SK-N-SH (cell line): ENCODE data around the gene NDST4. TPM values are rescaled to one million over a fixed set of nuclear protein-coding genes. Genes with fewer than 3 reads are reported as not detected.

Source experiments
- CTCF ChIA-PET: fragments of 300-600, 350-600 bp; formaldehyde crosslinking; extraction: SDS; loops from one replicate; lab custom pipeline; 2021; lab: Yijun Ruan, JAX
- POLR2A ChIA-PET: fragments of 350-600 bp; sonication (Branson Sonifier 250); formaldehyde crosslinking; extraction: SDS; loops from one replicate; lab custom pipeline; 2020; ENCODE audit warnings: antibody characterized with exemption, inconsistent platforms; lab: Yijun Ruan, JAX
- DNase-seq: peaks from one replicate; pipeline ENCODE4 v3.0.0; 2012
- H2AFZ ChIP-seq: fragments of 200-600 bp; sonication (generic); 2 replicates; pipeline ENCODE4 v1.8.1; 2016; ENCODE audit warnings: antibody characterized with exemption, mild to moderate bottlenecking, low read depth
- H3F3A ChIP-seq: fragments of 200-600 bp; sonication (generic); replicated peaks from 2 replicates; pipeline ENCODE3; 2016; ENCODE audit warnings: antibody characterized with exemption, mild to moderate bottlenecking; ENCODE audit not compliant: insufficient read depth
- H3K27ac ChIP-seq, 2 experiments: fragments of 200-500 bp in 1 of 2; fragments of 200-600 bp in 1 of 2; sonication (Bioruptor generic) in 1 of 2; sonication (generic), shearing (Covaris generic) in 1 of 2; 2 replicates each; pipeline versions ENCODE4 v1.5.1 to v1.6.1; 2014 to 2016; ENCODE audit warnings: low read depth in 2 of 2, inconsistent platforms in 1 of 2, low read length in 1 of 2, mild to moderate bottlenecking in 1 of 2, mixed read lengths in 1 of 2
- H3K27me3 ChIP-seq: fragments of 200-600 bp; sonication (generic), shearing (Covaris generic); 2 replicates; pipeline ENCODE4 v1.6.1; 2016; ENCODE audit warnings: mixed run types; ENCODE audit not compliant: insufficient read depth
- H3K36me3 ChIP-seq, 2 experiments: fragments of 200-500 bp in 1 of 2; fragments of 200-600 bp in 1 of 2; sonication (Bioruptor generic) in 1 of 2; sonication (generic) in 1 of 2; replicated peaks in 1 of 2; 2 replicates each; pipeline versions ENCODE3 to v1.5.1; 2014 to 2016; ENCODE audit warnings: low read length in 1 of 2, mild to moderate bottlenecking in 1 of 2; ENCODE audit not compliant: insufficient read depth in 2 of 2, control insufficient read depth in 1 of 2
- H3K4me1 ChIP-seq, 2 experiments: fragments of 200-500 bp in 1 of 2; fragments of 200-600 bp in 1 of 2; sonication (Bioruptor generic) in 1 of 2; sonication (generic), shearing (Covaris generic) in 1 of 2; 2 replicates each; pipeline versions ENCODE4 v1.5.1 to v1.6.1; 2014 to 2016; ENCODE audit warnings: low read depth in 1 of 2, low read length in 1 of 2, mixed run types in 1 of 2; ENCODE audit not compliant: insufficient read depth in 2 of 2, control insufficient read depth in 1 of 2
- H3K4me2 ChIP-seq: fragments of 200-600 bp; sonication (generic), shearing (Covaris generic); 2 replicates; pipeline ENCODE4 v1.6.1; 2017; ENCODE audit warnings: mixed run types
- H3K4me3 ChIP-seq, 2 experiments: fragments of 200-500 bp in 1 of 2; fragments of 200-600 bp in 1 of 2; sonication (Bioruptor generic) in 1 of 2; sonication (generic), shearing (Covaris generic) in 1 of 2; 2 replicates each; pipeline versions ENCODE4 v1.5.1 to v1.8.1; 2014 to 2016; ENCODE audit warnings: low read depth in 2 of 2, inconsistent platforms in 1 of 2, low read length in 1 of 2, mild to moderate bottlenecking in 1 of 2, mixed read lengths in 1 of 2, moderate library complexity in 1 of 2
- H3K79me2 ChIP-seq: fragments of 200-600 bp; sonication (generic); 2 replicates; pipeline ENCODE4 v1.8.1; 2017; ENCODE audit warnings: mild to moderate bottlenecking; ENCODE audit not compliant: insufficient read depth
- H3K9ac ChIP-seq: fragments of 200-600 bp; sonication (generic); 2 replicates; pipeline ENCODE4 v1.6.1; 2017; ENCODE audit warnings: mixed run types
- H3K9me2 ChIP-seq: fragments of 200-600 bp; sonication (generic); 2 replicates; pipeline ENCODE4 v1.6.1; 2017; ENCODE audit warnings: mixed run types
- H3K9me3 ChIP-seq: fragments of 200-600 bp; sonication (generic); 2 replicates; pipeline ENCODE4 v1.6.1; 2017; ENCODE audit warnings: mixed run types, mild to moderate bottlenecking, moderate library complexity
- H4K20me1 ChIP-seq: fragments of 200-600 bp; sonication (generic); 2 replicates; pipeline ENCODE4 v1.6.1; 2017; ENCODE audit warnings: mild to moderate bottlenecking, mixed run types; ENCODE audit not compliant: insufficient read depth
- EZH2phosphoT487 ChIP-seq: fragments of 200-600 bp; sonication (generic); IDR thresholded peaks from 2 replicates; pipeline ENCODE4 v1.6.1; 2017; ENCODE audit warnings: low read depth, mixed run types, mild to moderate bottlenecking, antibody characterized with exemption, moderate library complexity, borderline replicate concordance
- FOSL2 ChIP-seq: IDR thresholded peaks from 2 replicates; pipeline ENCODE4 v1.4.0; 2012; ENCODE audit warnings: low read depth, mild to moderate bottlenecking, moderate library complexity, borderline replicate concordance
- GABPA ChIP-seq: IDR thresholded peaks from 2 replicates; pipeline ENCODE4 v1.4.0; 2012; ENCODE audit warnings: low read depth, mild to moderate bottlenecking
- GATA2 ChIP-seq: sonication (generic); formaldehyde crosslinking; IDR thresholded peaks from 2 replicates; pipeline ENCODE4 v1.5.0; 2020; ENCODE audit warnings: mild to moderate bottlenecking, missing genetic modification reagents
- MXI1 ChIP-seq: IDR thresholded peaks from 2 replicates; pipeline ENCODE4 v1.6.1; 2012; ENCODE audit warnings: mild to moderate bottlenecking, low read depth, low read length, improper control_type of control experiment
- NRF1 ChIP-seq: IDR thresholded peaks from 2 replicates; pipeline ENCODE4 v1.6.1; 2012; ENCODE audit warnings: low read depth, mild to moderate bottlenecking, low read length
- POLR2AphosphoS5 ChIP-seq: IDR thresholded peaks from 2 replicates; pipeline ENCODE4 v1.6.1; 2012; ENCODE audit warnings: low read depth, low read length
- RCOR1 ChIP-seq: fragments of 150-350 bp; IDR thresholded peaks from 2 replicates; pipeline ENCODE4 v1.6.1; 2017; ENCODE audit warnings: antibody characterized with exemption, low read length
- TAF1 ChIP-seq: IDR thresholded peaks from 2 replicates; pipeline ENCODE4 v1.6.1; 2012; ENCODE audit warnings: low read depth, mild to moderate bottlenecking, low read length, moderate library complexity, borderline replicate concordance
- TEAD4 ChIP-seq: IDR thresholded peaks from 2 replicates; pipeline ENCODE4 v1.4.0; 2012; ENCODE audit warnings: mild to moderate bottlenecking, borderline replicate concordance; ENCODE audit not compliant: insufficient read depth
- ZBTB33 ChIP-seq: IDR thresholded peaks from 2 replicates; pipeline ENCODE4 v1.4.0; 2012; ENCODE audit warnings: low read depth, borderline replicate concordance
- WGBS: methylation state at CpG from one replicate; pipeline ENCODE4 v1.1.6; 2017; ENCODE audit warnings: low lambda C conversion rate; 5-methylcytosine and 5-hydroxymethylcytosine counted together
- polyA plus RNA-seq, 3 experiments: library from polyadenylated mRNA; depleted of rRNA; stranded (reverse); fragments of >200 nt; gene quantifications; 2 replicates each; pipeline ENCODE4 v1.2.3, GENCODE V29; 2012
- TF ChIP-seq, protein P1 (sequence below): IDR thresholded peaks from 2 replicates; pipeline ENCODE4; 2012
- TF ChIP-seq, protein P2 (sequence below): fragments of 200-600 bp; sonication (generic); IDR thresholded peaks from 2 replicates; pipeline ENCODE4 v1.6.1; 2017; ENCODE audit warnings: antibody characterized with exemption, mild to moderate bottlenecking, moderate library complexity
- TF ChIP-seq, protein P3 (sequence below): fragments of 150-350 bp; IDR thresholded peaks from 2 replicates; pipeline ENCODE4 v1.6.1; 2016; ENCODE audit warnings: mild to moderate bottlenecking, low read depth, low read length
- TF ChIP-seq, protein P4 (sequence below): fragments of 150-350 bp; IDR thresholded peaks from 2 replicates; pipeline ENCODE4 v1.6.1; 2017; ENCODE audit warnings: antibody characterized with exemption, low read length, low read depth, borderline replicate concordance

NDST4 gene
- polyA plus RNA-seq, 1 of the 3 experiments (the other 2 are of a cell fraction): not detected

DNA sequence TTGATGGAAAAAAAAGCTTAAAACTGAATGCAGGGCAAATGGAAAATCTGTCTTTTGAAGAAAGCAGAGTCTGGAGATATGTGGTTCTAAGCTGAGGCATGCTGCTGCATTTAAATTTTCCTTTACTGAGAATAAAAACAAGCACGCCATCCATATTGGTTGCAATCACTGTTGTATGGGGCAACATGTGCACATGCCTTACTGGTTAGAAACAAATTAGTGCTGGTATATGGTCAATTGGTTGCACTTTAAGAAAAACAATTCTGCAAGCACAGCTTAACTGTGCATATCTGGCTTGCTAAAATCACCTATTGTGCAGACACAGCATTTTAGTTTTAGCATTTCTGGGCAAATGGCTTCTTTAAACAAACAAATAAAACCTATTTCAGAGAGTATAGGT lies 239.1 kb downstream of the NDST4 start:
- Histone ChIP-seq H3K9me2 (no peaks in the 10 kb centered on the region), H3K36me3 (no peaks in the 10 kb centered on the region), H3K27ac (no peak overlapping the region), H3K4me1 (no peaks in the 10 kb centered on the region), H2AFZ (no peak overlapping the region), H3K9ac (no peak overlapping the region), H3K27me3 (no peaks in the 10 kb centered on the region), H3K9me3 (no peaks in the 10 kb centered on the region), H3F3A (no peaks in the 10 kb centered on the region), H4K20me1 (no peaks in the 10 kb centered on the region), H3K4me2 (no peak overlapping the region), H3K79me2 (no peaks in the 10 kb centered on the region), H3K4me3 (no peak overlapping the region)
- CTCF ChIA-PET: no interaction called here
- POLR2A ChIA-PET: no interaction called here
- DNase-seq: no peak
- TF ChIP-seq EZH2phosphoT487 (no peak), GATA2 (CRISPR knock-in tag) (no peak), POLR2AphosphoS5 (no peak), ZBTB33 (no peak), FOSL2 (no peak), MXI1 (no peak), TEAD4 (no peak)
- WGBS: 61% methylated on average over 1 of the region's 1 CpG

GRCh38 chr4:114870987-114871386 lies 242.4 kb downstream of the NDST4 start:
- no peaks in the 10 kb centered on the region for H3K9me3 ChIP-seq
- no peaks in the 10 kb centered on the region for H3F3A ChIP-seq
- WGBS: 9% methylated on average over 1 of the region's 1 CpG
- H2AFZ ChIP-seq: no peak overlapping the region
- no peaks in the 10 kb centered on the region for H4K20me1 ChIP-seq
- no peaks in the 10 kb centered on the region for H3K27me3 ChIP-seq
- H3K4me3 ChIP-seq: no peak overlapping the region
- DNase-seq: no peak
- no peak overlapping the region for H3K27ac ChIP-seq
- no peak overlapping the region for H3K4me2 ChIP-seq
- no peaks in the 10 kb centered on the region for H3K9me2 ChIP-seq
- H3K36me3 ChIP-seq: no peaks in the 10 kb centered on the region
- ChIA-PET POLR2A (interaction anchor here (0.6 kb wide), 1 partner anchor 1684 kb away, joined by 4 read pairs; no protein-coding TSS in a partner anchor), CTCF (no interaction called here)
- H3K79me2 ChIP-seq: no peaks in the 10 kb centered on the region
- no peak overlapping the region for H3K9ac ChIP-seq
- H3K4me1 ChIP-seq: no peaks in the 10 kb centered on the region
- TF ChIP-seq, protein P1, sequence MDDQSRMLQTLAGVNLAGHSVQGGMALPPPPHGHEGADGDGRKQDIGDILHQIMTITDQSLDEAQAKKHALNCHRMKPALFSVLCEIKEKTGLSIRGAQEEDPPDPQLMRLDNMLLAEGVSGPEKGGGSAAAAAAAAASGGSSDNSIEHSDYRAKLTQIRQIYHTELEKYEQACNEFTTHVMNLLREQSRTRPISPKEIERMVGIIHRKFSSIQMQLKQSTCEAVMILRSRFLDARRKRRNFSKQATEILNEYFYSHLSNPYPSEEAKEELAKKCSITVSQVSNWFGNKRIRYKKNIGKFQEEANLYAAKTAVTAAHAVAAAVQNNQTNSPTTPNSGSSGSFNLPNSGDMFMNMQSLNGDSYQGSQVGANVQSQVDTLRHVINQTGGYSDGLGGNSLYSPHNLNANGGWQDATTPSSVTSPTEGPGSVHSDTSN: no peak
- TF ChIP-seq GABPA: no peak
- TF ChIP-seq, protein P2, sequence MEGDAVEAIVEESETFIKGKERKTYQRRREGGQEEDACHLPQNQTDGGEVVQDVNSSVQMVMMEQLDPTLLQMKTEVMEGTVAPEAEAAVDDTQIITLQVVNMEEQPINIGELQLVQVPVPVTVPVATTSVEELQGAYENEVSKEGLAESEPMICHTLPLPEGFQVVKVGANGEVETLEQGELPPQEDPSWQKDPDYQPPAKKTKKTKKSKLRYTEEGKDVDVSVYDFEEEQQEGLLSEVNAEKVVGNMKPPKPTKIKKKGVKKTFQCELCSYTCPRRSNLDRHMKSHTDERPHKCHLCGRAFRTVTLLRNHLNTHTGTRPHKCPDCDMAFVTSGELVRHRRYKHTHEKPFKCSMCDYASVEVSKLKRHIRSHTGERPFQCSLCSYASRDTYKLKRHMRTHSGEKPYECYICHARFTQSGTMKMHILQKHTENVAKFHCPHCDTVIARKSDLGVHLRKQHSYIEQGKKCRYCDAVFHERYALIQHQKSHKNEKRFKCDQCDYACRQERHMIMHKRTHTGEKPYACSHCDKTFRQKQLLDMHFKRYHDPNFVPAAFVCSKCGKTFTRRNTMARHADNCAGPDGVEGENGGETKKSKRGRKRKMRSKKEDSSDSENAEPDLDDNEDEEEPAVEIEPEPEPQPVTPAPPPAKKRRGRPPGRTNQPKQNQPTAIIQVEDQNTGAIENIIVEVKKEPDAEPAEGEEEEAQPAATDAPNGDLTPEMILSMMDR: no peak
- TF ChIP-seq TAF1: no peak
- no peak for TF ChIP-seq POLR2AphosphoS5
- TF ChIP-seq, protein P3, sequence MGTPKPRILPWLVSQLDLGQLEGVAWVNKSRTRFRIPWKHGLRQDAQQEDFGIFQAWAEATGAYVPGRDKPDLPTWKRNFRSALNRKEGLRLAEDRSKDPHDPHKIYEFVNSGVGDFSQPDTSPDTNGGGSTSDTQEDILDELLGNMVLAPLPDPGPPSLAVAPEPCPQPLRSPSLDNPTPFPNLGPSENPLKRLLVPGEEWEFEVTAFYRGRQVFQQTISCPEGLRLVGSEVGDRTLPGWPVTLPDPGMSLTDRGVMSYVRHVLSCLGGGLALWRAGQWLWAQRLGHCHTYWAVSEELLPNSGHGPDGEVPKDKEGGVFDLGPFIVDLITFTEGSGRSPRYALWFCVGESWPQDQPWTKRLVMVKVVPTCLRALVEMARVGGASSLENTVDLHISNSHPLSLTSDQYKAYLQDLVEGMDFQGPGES: no peak
- no peak for TF ChIP-seq GATA2 (CRISPR knock-in tag)
- TF ChIP-seq, protein P4, sequence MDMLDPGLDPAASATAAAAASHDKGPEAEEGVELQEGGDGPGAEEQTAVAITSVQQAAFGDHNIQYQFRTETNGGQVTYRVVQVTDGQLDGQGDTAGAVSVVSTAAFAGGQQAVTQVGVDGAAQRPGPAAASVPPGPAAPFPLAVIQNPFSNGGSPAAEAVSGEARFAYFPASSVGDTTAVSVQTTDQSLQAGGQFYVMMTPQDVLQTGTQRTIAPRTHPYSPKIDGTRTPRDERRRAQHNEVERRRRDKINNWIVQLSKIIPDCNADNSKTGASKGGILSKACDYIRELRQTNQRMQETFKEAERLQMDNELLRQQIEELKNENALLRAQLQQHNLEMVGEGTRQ: no peak
- no peak for TF ChIP-seq MXI1
- TF ChIP-seq RCOR1: no peak
- TF ChIP-seq NRF1: no peak
- no peak for TF ChIP-seq TEAD4
- TF ChIP-seq FOSL2: no peak
